ENCODE data around the gene DHRS7.
"Not testable (repeated sequence)": the region's sequence is repeated elsewhere in the genome, so short reads cannot be mapped to it uniquely, and the experiment has no call there.

Gene DHRS7

GRCh38 chr14:60116181-60116580 is 49.0 kb downstream of the DHRS7 start:
- DNase-seq: no peak

GRCh38 chr14:60114881-60115280 is 50.3 kb downstream of the DHRS7 start:
- no peak for DNase-seq

- no peak for DNase-seq
Observed at GRCh38 chr14:60111732-60112131, 53.5 kb downstream of the DHRS7 start.

DNA sequence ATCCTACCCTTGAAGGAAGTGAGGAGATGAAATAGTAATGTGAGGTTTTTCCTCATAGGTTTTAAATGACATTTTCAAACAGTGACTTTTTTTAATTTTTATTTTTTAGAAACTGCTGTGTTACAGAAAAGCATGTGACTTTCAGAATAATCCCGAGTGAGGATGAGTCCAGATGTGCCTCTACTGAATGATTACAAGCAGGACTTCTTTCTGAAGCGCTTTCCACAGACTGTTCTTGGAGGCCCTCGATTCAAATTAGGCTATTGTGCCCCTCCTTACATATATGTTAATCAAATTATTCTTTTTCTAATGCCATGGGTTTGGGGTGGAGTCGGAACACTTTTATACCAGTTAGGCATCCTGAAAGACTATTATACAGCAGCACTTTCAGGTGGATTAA is 57.7 kb downstream of the DHRS7 start:
- no peak for DNase-seq

- DNase-seq: no peak
Observed at GRCh38 chr14:60106339-60106738, 58.9 kb downstream of the DHRS7 start.

GRCh38 chr14:60102389-60102788 is 62.8 kb downstream of the DHRS7 start:
- DNase-seq: no peak

- DNase-seq: no peak
Observed at GRCh38 chr14:60101786-60102185, 63.4 kb downstream of the DHRS7 start.

- not testable (repeated sequence) for DNase-seq
Observed at GRCh38 chr14:60099855-60100254, 65.3 kb downstream of the DHRS7 start.

DNA sequence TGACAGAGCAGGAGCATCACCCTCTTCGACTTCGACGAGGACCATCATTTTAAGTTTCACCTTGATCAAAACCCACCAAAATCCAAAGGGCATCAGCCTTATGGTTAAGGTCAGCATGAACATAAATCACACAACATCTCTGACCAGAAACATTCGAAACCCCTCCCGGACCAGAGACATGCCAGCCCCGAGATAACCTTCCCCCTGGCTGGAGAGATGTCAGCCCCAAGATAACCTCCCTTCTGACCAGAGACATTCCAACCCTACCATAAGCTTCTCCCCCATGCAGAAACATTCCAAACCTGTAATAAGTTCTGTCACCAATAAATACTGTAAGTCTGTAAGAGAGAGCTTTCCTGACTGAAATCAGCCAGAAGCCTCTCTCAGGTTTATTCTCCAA is 67.2 kb downstream of the DHRS7 start:
- DNase-seq: no peak

DNA sequence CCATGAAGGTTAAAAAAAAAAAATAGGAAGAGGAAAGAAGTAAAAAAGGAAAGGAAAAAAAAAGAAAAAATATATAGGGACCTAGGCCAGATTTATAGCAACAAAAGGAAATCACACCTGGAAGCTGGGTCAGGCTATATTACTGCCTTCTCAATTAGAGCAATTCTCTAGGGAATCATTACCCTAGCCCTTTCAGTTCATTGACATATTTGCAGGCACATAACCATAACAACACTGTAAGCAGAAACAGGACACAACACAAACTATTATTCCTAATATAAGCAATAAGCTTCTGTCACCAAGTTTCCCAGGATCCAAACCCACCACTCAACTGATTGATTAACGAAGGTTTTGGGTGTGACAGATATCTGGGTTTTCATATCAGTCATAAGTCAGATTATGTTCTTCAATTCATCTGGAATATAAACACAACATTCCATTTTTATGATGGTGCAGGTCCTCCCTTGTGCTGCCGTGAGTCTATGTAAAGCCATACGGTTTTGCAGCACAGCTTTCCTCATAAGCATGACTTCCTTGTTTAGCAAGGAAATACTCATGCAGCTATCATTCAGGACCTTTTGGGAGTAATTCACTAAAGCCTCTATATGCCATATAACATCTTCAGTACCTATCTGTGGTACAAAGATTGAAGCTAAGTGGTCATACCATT is 69.3 kb downstream of the DHRS7 start:
- DNase-seq: no peak

GRCh38 chr14:60095231-60095630 is 70.0 kb downstream of the DHRS7 start:
- DNase-seq: no peak

DNA sequence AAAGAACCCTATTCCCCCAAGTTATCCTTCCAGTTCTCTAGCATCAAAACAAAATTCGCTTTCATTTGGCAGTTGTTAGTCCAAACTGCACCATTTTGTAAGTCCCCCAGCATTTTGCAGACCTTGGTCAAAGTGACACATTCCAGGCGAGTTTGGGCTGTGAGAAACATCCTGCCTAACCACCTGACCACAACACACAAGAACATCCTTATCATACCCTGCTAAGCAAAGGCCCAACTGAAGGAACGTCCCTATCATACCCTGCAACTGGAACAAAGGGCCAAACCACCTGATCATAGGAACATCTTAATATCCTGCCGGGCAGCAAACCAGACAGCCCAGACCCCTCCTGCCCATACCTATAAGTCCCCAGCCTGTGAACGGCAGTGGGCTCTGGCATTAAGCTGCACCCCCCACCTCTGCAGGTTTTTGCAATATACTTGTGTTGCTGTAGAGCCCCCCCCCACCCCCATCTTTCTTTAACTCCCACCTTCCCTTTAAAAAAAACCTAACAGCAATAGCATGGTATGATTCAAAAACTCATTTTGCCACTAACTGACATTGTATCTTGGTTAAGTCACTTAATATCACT is 70.8 kb downstream of the DHRS7 start:
- peak; percentile 20 for DNase-seq

Data from CD4-positive, alpha-beta T cell treated with Interleukin-12 subunit alpha and Interleukin-12 subunit beta, for 1 hour (primary cell).